AG10803 (cell line): ENCODE data around the gene FXYD2.

Experiments
- DNase-seq: peaks from one replicate; pipeline ENCODE4 v3.0.0; 2010; ENCODE audit warnings: low read depth
- H3K4me3 ChIP-seq: 2 replicates; pipeline ENCODE4 v1.5.1; 2011; ENCODE audit warnings: mild to moderate bottlenecking, low read length, control low read depth
- CTCF ChIP-seq: conservative IDR thresholded peaks from 2 replicates; pipeline ENCODE4 v1.5.1; 2011; ENCODE audit warnings: mild to moderate bottlenecking, low read length, control low read depth, inconsistent platforms

Gene FXYD2

GRCh38 chr11:117849781-117850414 lies 25.4 kb upstream of the FXYD2 start:
- no peak for DNase-seq
- no peak overlapping the region for H3K4me3 ChIP-seq
- TF ChIP-seq CTCF: no peak

- TF ChIP-seq CTCF: peak; percentile 97
- peak; percentile 53 for DNase-seq
- H3K4me3 ChIP-seq: no peak overlapping the region
These were observed 19.3 kb upstream of the FXYD2 start for GRCh38 chr11:117843666-117844484.

GRCh38 chr11:117842131-117842941 lies 17.8 kb upstream of the FXYD2 start:
- no peak for TF ChIP-seq CTCF
- no peak for DNase-seq
- H3K4me3 ChIP-seq: no peak overlapping the region

- no peak for DNase-seq
- H3K4me3 ChIP-seq: no peak overlapping the region
- no peak for TF ChIP-seq CTCF
These were observed 17.0 kb upstream of the FXYD2 start for GRCh38 chr11:117841551-117842031.

GRCh38 chr11:117840881-117841550 lies 16.5 kb upstream of the FXYD2 start:
- no peak for DNase-seq
- H3K4me3 ChIP-seq: no peak overlapping the region
- no peak for TF ChIP-seq CTCF

GRCh38 chr11:117839936-117840813 lies 15.6 kb upstream of the FXYD2 start:
- no peak overlapping the region for H3K4me3 ChIP-seq
- DNase-seq: no peak
- no peak for TF ChIP-seq CTCF
